GM21717 (cell line): Measurements from ENCODE around the gene PTPRT.

Source experiments
- ATAC-seq: cut with Tn5 transposase; IDR thresholded peaks from one replicate; pipeline ENCODE4 v1.9.1; 2021; ENCODE audit warnings: mild to moderate bottlenecking, moderate library complexity; ENCODE audit not compliant: unreplicated experiment

The PTPRT gene

DNA sequence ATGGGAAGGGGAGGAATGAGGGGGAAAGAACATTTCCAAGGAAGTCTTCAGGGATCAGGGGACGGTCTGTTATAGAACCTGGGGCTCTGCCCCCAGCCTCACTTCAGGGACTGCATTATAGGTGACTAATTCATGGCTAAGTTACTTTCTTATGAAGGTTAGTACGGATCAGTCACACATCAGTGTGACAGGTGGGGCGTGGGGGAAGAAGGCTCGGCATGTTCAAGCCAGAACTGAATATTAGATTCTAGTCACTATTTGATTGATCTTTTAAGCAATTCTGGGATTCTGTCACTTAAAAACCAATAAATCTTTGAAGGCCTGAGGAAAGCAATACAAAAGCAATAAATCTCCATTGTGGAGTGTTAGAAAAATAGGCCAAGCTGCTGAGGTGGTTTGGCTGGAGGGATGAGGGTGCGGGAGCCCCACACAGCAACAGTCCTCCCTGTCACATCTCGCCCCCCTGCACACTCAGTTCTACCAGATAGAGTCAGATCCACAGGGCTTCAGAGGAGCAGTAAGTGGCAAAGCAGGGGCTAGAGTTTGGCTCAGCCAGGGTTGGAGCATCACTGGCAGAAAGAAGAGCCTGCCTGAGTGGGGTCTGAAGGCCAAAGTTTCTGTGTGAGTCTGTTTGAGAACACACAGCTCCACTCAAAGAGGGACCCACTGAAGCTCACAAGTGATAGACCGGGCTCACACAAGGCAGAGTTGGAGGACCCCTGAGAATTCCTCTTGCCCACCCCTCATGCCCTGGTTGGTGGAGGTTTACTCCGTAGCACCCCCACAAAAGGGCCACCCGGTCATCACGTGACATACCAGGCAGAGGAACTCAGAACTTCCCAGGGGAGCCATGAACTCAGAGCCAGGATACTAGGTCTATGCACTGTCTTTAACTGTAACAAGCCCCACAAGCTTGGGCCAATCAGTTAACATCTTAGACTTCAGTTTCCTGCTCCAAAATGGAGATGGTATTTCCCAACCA lies 843.2 kb downstream of the PTPRT start:
- ATAC-seq, result no peak

DNA sequence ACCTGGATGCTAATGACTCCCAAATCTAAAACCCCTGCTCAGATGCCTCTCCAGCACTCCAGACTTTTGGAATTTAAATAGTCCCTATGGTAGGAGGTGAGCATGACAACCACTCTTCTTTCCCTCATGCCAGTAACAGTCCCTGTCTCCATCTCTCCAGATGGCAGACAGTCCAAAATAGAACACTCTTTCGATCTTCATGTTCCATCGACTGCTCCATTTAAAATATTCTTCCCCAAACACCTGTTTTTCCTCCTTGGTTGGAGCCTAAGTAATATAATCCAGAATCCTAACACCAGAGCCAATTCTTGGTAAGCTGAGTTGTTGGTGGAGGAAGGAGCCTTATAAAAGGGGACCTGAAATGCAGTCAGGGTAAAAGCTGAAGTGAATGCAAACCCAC lies 848.1 kb downstream of the PTPRT start:
- ATAC-seq, result no peak

GRCh38 chr20:42340368-42340767 lies 849.3 kb downstream of the PTPRT start:
- no peak for ATAC-seq

DNA sequence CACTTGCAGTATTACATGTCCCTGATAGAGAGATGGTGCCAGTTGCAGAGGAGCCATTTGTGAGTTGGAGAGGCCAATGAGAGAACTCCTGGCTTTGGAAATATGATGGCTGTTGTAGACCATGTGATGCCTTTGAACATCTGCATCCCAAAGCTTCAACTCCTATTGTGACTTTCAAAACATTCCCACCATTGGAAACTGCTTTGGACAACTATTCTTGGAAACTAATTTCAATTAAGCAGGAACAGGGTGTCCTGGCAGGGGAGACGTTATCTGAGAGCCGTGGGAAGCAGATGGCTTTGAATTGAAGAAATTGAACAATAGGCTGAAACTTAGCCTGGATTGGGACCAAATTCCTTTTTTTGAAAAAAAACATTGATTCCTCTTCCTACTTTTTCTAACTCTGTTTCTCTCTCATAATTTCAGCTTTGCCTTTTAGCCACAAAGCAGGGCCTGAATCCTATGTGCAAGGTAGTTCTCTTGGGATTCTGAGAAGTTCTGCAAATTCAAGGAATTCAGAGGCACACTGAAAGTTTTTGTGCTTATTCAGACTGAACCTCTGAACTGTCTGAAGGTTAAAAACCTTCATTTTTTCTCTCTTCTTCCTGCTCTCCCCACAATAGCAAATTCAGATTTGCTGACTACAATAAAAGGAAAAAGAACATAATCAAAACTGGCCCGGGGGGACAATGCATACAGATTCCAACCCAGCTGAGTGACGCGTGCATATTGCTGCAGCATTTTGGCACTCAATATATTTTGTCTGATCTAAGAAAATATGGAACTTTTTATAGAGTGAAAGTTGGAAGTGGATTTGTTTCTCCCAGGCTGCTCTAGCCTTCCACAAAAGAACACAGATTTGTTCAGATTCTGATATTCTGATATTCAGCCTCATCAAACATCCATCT lies 851.2 kb downstream of the PTPRT start:
- no peak for ATAC-seq

- no peak for ATAC-seq
Measured at GRCh38 chr20:42336576-42336975, 853.1 kb downstream of the PTPRT start.

DNA sequence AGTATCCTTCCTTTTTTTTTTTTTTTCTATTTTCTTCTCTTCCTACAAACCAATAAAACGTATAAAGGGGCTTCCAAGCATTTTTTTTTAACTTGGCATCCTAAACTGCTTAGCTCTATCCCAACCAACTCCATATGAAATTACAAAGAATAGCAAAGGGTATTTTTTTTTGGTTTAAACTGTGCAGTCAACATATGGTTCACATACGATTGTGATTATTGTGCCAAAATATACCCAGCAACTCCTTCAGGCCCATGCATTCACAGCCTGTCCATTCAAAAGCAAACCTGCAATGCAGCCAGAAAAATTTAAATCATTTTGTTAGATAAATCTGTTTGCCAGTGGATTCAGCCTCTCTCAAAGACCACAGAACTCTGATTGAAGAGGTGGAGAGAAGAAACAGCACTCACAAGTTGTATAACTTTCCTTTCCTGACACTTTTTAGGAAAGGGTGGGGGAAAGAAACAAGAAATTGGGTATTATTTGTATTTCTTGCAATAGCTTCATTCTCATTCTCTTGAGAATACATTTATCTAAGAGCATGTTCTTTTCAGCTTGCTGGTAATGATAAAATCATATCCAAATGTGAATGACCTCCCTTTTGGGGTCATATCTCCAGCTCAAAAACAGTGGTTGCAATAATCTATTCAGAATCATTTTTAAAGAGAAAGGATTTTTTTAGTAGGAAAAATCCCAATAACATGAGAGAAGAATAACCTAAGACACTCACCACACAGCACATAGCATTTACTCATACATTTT lies 870.3 kb downstream of the PTPRT start:
- no peak for ATAC-seq

GRCh38 chr20:42313704-42314103 lies 876.0 kb downstream of the PTPRT start:
- no peak for ATAC-seq

GRCh38 chr20:42309050-42309449 lies 880.7 kb downstream of the PTPRT start:
- no peak for ATAC-seq

DNA sequence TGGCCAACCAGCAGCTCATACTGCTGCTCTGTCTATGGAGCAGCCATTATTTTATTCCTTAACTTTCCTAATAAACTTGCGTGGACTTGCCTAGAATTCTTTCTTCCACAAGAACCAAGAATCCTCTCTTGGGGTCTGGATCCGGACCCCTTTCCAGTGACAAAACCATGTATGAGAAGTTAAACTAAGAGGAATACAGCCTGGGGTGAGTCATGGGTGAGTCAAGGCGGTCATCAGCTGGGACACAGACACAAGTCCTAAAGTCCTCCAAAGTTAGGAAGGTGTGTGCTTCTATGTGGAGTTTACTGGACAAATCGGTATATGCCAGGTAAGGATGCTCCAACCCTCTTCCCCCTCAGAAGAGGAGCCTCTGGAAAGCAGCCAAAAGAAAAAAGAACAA lies 881.5 kb downstream of the PTPRT start:
- ATAC-seq, result no peak

GRCh38 chr20:42295592-42295991 lies 894.1 kb downstream of the PTPRT start:
- ATAC-seq, result no peak

DNA sequence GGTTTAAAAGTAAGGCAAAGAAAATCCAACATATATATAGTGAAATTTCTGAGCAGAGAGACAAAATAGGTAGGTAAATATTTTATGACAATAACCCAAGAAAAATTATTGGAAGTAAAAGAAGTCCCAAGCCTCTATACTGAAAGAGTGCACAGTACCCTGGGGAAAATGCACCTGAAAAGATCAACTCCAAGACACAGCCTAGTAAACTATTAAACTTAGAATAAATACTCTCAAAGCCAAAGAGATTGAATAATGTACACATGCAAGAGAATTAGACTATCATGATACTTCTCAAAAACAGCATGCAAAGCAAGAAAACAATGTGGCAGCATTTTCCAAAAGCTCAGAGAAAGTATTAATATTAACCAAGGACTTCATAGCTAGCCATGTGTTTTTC lies 894.7 kb downstream of the PTPRT start:
- ATAC-seq, result no peak

- no peak for ATAC-seq
Measured at GRCh38 chr20:42281801-42282200, 907.9 kb downstream of the PTPRT start.

- ATAC-seq, result no peak
Measured at GRCh38 chr20:42276718-42277602, 912.7 kb downstream of the PTPRT start.

- ATAC-seq, result no peak
Measured at GRCh38 chr20:42274986-42275385, 914.7 kb downstream of the PTPRT start.

GRCh38 chr20:42272516-42272915 lies 917.2 kb downstream of the PTPRT start:
- no peak for ATAC-seq

DNA sequence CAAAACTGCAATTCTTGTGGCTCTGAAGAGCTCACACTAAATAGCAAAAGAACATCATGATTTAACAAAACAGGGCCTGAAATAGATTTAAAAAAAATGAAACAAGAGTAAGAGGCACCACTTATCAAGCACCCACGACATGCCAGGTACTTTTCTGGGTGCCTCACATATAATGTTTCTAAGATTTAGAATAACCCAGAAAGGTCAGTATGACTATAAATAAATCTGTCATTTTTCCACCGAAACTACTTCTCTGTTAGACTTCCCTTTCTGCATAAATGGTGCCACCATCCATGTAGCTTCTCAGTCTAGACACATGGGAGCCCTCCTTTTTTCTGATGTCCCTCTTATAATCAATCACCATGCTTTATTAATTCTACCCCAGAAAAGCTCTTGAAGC lies 919.2 kb downstream of the PTPRT start:
- no peak for ATAC-seq

- no peak for ATAC-seq
Measured at GRCh38 chr20:42267793-42268384, 921.8 kb downstream of the PTPRT start.

DNA sequence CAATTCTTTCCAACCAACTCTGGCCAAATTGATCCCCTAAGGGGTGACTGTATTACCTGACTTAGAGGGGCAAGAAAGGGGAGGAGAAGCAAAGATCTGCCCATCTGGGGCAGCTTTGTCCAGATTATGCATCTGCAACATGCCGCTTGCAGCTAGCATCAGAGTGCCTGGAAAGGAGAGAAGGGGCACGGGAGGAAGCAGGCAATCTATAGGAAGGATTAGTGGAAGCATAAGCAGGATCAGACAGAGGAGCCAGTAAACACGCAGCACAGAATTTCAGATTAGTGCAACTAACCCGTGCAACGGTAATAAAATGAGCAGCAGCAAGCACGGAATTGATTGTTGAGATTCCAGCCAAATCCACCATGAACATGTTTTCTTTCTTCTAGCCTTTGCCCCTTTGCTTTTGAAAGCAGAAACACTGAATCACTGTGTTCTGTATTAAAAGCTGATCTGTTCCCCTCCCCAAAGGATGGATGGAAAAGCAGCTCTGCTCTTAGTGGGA lies 927.9 kb downstream of the PTPRT start:
- no peak for ATAC-seq

DNA sequence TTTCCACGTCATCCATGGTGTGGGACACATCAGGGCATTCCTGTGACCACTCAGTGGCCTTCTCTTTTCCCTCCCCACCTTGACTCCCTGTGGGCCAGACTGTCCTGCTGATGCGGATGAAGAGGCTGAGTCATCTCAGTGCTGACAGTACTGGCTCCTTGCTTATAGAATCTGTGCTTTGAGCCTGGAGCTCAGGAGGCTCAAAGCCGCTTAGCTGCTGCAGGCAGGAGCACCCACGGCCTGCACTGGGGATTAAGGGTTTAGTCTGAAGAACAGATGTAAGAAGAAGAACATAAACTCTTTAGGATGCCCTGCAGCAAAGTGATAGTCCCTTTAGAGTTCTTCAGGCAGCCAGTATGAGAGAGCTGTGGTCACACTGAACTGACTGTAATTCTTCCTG lies 929.5 kb downstream of the PTPRT start:
- no peak for ATAC-seq
